ENCODE measurements around the gene SGMS1. TPM values are rescaled to one million over a fixed set of nuclear protein-coding genes. Genes with fewer than 3 reads are reported as not detected.

SGMS1 gene
- polyA plus RNA-seq, 1 of the 3 experiments (the other 2 are of a cell fraction), result 6.3 TPM

GRCh38 chr10:50469778-50470193, 154.0 kb downstream of the SGMS1 start (continued):
- TF ChIP-seq REST (IDR thresholded peaks at IDR 0.05; ENCODE audit: low read depth, low read length), result no peak
- no peak for TF ChIP-seq CHD2 (IDR thresholded peaks at IDR 0.05; ENCODE audit: low read length, partially characterized antibody)

- CTCF ChIA-PET, result no interaction called here
- no peaks in the 10 kb centered on the region for H3K27me3 ChIP-seq (ENCODE audit: insufficient read depth)
- TF ChIP-seq FOSL2 (IDR thresholded peaks at IDR 0.05; ENCODE audit: borderline replicate concordance, low read depth) (no peak; the same call in 1 of the 2 replicates), CHD2 (IDR thresholded peaks at IDR 0.05; ENCODE audit: low read length, partially characterized antibody) (no peak), TAF1 (IDR thresholded peaks at IDR 0.05; ENCODE audit: borderline replicate concordance, low read depth, low read length) (no peak), GABPA (IDR thresholded peaks at IDR 0.05; ENCODE audit: low read depth) (no peak), MEF2A (IDR thresholded peaks at IDR 0.05; ENCODE audit: borderline replicate concordance, low read depth) (no peak), RAD21 (IDR thresholded peaks at IDR 0.05; ENCODE audit: low read length) (no peak), REST (IDR thresholded peaks at IDR 0.05; ENCODE audit: low read depth, low read length) (no peak), TCF12 (IDR thresholded peaks at IDR 0.05) (no peak), MAX (IDR thresholded peaks at IDR 0.05; ENCODE audit: low read depth) (no peak), GATA2 (CRISPR knock-in tag; IDR thresholded peaks at IDR 0.05) (no peak), YY1 (IDR thresholded peaks at IDR 0.05; ENCODE audit: low read depth) (no peak), CTCF (IDR thresholded peaks at IDR 0.05) (no peak), USF2 (IDR thresholded peaks at IDR 0.05; ENCODE audit: borderline replicate concordance, low read depth, low read length) (no peak), RXRA (IDR thresholded peaks at IDR 0.05; ENCODE audit: borderline replicate concordance, low read depth) (no peak), TEAD4 (IDR thresholded peaks at IDR 0.05; ENCODE audit: borderline replicate concordance, insufficient read depth) (no peak), MXI1 (IDR thresholded peaks at IDR 0.05; ENCODE audit: low read depth, low read length) (no peak), NFIC (IDR thresholded peaks at IDR 0.05; ENCODE audit: borderline replicate concordance) (no peak), JUND (IDR thresholded peaks at IDR 0.05) (no peak)
- H2AFZ ChIP-seq (ENCODE audit: low read depth), result no peak overlapping the region
- H3K9me2 ChIP-seq, result no peaks in the 10 kb centered on the region
- H4K20me1 ChIP-seq (ENCODE audit: insufficient read depth), result no peaks in the 10 kb centered on the region
- no peak for DNase-seq
- no peak overlapping the region for H3K9ac ChIP-seq
- POLR2A ChIA-PET, result no interaction called here
- H3F3A ChIP-seq (replicated peaks; ENCODE audit: insufficient read depth), result no peaks in the 10 kb centered on the region
- H3K79me2 ChIP-seq (ENCODE audit: insufficient read depth), result no peaks in the 10 kb centered on the region
- H3K4me2 ChIP-seq, result no peak overlapping the region; the same call in 1 of the 2 replicates
- H3K27ac ChIP-seq (ENCODE audit: low read depth in 2 of 2, low read length in 1 of 2), result no peak overlapping the region
- 92% methylated on average over 1 of the region's 1 CpG for WGBS (ENCODE audit: low lambda C conversion rate)
- no peaks in the 10 kb centered on the region for H3K9me3 ChIP-seq
- H3K4me3 ChIP-seq (ENCODE audit: low read depth in 2 of 2, low read length in 1 of 2), result no peak overlapping the region
- H3K36me3 ChIP-seq (replicated peaks in 1 of 2; ENCODE audit: control insufficient read depth in 1 of 2, insufficient read depth in 2 of 2, low read length in 1 of 2), result no peaks in the 10 kb centered on the region
- H3K4me1 ChIP-seq (ENCODE audit: control insufficient read depth in 1 of 2, insufficient read depth in 2 of 2, low read depth in 1 of 2, low read length in 1 of 2), result peaks cover 0 to 3% of the 10 kb centered on the region in 2 experiments; a peak in 1 of 4 replicates
Observed at GRCh38 chr10:50469288-50469687, 154.5 kb downstream of the SGMS1 start.
